HuH-7 (cell line): Measurements from ENCODE around the gene LSM6.
A peak's percentile ranks its signal among the peaks of the same experiment; 100 is the strongest.

Source experiments
- DNase-seq: peaks from one replicate; pipeline ENCODE4 v3.0.0; 2011; ENCODE audit warnings: low spot score

The LSM6 gene

DNA sequence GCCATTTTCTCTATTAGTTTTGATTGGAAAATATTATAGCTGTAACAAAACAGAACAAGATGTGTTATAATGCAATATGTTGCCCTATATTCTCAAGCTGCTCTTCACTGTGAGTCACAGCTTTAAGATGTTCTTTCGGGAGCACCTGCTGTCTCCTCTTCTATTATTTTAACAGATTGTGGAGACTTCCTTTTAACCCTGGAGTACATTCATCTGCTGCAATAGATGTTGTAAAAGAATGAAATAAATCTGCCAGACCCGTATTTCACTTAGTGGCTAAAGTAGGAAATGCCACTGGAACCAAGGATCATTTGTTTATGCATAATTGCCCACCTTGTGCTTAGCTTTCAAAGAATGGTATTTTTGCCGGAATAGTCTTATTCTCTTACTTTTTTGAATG, 11.1 kb downstream of the LSM6 start:
- no peak for DNase-seq

DNA sequence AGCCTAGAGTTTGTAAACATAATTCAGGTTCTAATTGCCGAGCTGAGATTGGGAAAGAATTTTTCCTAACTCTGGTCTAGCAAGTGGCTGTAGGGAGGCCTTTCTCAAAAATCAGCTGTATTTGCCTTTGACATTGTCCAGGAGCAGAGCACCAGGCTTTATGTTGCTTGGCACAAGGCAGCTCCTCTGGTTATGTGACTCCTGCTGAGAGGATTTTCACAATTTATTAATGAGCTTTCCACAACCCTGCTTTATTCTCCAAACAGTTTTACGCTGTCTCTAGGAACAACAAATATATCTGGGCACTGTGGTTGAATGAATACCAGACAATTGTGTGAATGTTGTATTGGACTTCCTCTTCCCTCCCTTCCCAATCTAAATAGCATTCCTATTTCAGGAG, 14.9 kb downstream of the LSM6 start:
- no peak for DNase-seq

- peak; percentile 44 for DNase-seq
These were observed 16.4 kb downstream of the LSM6 start for GRCh38 chr4:146191766-146192458.

GRCh38 chr4:146193628-146194027, 18.1 kb downstream of the LSM6 start:
- DNase-seq: no peak

GRCh38 chr4:146194212-146194611, 18.7 kb downstream of the LSM6 start:
- no peak for DNase-seq

GRCh38 chr4:146202665-146203064, 27.1 kb downstream of the LSM6 start:
- DNase-seq: no peak

DNA sequence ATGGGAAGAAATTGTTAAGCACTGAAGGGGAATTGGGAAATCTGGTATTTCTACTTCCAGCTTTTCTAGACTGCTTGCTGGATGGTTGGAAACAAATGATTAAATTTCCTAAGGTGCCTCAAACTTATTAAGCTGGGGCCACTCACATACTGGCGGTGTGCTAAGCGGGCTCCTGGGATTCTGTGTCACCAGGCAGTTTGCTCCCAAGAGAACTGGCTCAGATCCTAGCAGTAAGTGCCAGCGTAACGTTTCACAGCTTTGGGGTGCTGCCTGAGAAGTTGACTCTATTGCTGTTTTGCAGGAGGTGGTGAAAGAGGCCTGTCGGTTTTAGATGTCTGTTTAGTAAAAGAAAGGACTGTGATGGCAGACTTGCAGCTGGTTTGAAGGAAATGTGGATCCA, 31.9 kb downstream of the LSM6 start:
- no peak for DNase-seq

- DNase-seq: no peak
These were observed 35.4 kb downstream of the LSM6 start for GRCh38 chr4:146210890-146211289.

DNA sequence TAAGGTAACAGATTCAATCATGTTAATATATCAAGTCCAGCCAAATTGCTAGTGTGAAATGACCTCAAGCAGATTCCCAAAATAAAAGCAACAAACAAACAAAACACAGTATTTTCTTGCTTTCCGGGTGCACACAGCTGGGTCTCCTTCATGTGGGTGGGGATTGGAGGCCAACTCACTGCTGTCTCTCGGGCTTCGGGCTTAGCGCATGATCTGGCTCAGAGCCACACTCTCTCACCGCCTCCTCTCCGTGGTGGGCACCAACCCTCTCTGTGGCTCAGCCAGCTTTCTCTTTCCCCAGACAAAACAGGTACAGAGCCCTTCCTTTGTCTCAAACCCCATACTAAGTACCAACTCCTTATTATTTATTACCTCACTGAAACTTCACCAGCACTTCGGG, 35.9 kb downstream of the LSM6 start:
- DNase-seq: no peak

DNA sequence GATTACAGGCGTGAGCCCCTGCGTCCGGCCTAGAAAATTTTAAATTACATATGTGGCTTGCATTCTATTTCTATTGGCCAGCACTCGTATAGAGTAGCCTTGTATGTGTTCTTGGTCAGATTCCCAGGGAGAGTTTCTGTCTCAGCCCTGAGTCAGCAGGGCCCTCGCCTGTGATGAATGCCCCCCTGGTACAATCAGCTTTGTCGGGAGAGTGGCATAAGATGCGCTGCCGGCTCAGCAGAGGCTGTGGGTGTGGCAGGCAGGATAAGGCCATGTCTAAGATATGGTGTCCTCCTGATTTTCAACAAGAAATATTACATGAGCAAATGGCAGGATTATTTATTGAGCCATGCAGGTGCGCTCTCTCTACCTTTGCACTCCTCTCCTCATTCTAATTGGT, 37.3 kb downstream of the LSM6 start:
- DNase-seq: no peak

DNA sequence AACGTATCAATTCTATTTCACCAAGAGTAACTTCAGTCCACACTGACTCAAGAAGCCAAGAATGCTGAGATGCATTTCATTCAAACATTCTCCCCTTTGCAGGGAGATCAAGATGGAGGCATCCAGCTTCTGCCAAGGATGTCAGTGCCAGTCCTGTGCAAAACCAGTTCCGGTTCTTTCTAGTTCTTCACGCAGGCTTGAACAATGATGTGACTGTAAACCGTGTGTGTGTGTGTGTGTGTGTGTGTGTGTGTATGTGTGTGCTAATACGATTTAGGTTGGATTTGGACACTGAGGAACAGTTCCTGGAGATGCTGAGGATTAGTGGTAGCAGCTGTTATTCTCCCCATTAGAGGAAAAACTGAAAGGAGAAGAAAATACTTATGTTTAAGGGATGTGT, 38.7 kb downstream of the LSM6 start, which contains the start of gene REELD1:
Gene REELD1 (plus strand): TSS at position 301 of the 400 bp plus-strand sequence. CDS start 2,415 bp downstream, outside the sequence.
- DNase-seq: no peak

DNA sequence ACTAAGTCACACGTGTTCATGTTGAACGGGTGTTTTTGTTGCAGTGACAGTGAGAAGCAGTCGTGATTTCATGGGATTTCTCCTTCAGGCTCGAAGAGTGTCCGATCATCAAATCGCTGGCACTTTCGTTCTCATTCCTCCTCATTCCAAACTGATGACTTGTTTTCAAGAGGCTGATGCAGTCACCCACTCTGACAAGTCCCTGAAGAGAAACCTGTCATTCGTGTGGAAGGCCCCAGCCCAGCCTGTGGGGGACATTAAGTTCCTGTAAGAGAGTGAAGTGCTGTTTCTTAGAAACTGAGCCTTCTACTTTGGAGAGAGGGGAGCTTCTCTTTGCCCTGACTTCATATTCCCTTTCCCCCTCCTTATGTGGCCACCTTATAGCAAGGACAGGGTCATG, 46.8 kb downstream of the LSM6 start:
- no peak for DNase-seq

- DNase-seq: no peak
These were observed 48.9 kb downstream of the LSM6 start for GRCh38 chr4:146224326-146224966.

DNA sequence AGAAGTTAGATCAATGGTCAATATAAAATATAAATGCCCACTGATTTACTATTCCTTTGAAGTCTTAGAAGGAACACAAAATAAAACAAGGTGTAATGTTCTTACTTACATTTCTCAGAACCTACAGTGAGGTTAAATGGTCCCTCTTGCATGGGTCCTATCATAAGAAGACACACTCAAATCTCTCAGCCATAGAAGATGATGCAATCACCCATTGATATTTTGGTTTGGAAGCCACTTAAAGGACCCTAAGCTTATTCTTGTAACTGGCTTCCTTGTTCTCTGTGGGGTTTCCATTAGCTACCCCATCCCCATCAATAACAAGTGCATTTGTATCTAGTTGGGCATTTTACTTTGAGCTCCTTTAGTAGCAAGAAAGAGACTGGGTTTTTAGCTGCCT, 53.9 kb downstream of the LSM6 start:
- no peak for DNase-seq

- no peak for DNase-seq
These were observed 56.7 kb downstream of the LSM6 start for GRCh38 chr4:146232131-146232722.

GRCh38 chr4:146235654-146236177, 60.2 kb downstream of the LSM6 start:
- no peak for DNase-seq

DNA sequence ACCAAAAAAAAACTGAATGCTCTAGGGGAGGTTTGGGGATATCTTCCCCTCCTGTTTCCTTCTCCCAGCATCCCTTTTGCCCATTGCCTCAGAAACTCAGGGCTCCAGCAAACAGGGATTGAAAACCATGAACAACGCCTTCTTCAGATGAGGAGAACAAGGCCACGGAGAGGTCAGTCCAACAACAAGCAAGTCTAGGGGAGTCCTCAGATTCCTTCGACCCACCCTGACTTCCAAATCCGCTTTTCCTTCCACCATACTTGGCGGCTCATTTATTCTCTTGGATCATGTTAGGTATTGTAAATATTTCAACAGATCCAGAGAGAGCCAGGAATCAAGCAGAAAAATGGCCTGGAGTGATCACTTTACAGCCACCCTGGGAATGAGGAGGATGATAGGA, 60.7 kb downstream of the LSM6 start:
- no peak for DNase-seq

DNA sequence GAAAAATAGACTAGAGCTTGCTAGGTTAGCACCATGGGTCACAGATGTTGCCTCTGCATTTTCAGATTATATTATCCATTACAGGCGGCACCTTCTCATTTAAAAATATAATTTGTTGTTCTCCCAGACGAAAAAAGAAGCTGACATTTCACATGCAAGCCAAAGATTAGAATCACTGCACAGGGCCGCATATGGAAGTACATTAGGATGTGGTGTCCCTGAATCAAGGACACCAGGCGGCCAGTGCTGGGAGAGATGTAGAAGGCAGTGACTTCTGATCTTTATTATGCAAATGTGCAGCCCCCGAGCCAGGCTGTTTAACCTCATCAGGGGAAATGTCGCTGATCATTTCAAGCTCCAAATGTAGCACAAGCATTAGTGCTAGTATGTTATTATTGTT, 61.6 kb downstream of the LSM6 start:
- DNase-seq: no peak

GRCh38 chr4:146238107-146238506, 62.6 kb downstream of the LSM6 start:
- DNase-seq: no peak
